CD4-positive, alpha-beta T cell (primary cell): Measurements from ENCODE around the gene IGSF23. TPM values are rescaled to one million over a fixed set of nuclear protein-coding genes. Genes with fewer than 3 reads are reported as not detected.

Source experiments
- ATAC-seq: fragments of 200-7000 bp; cut with Tn5 transposase; one replicate; pipeline ENCODE4 v1.10.0; 2022; ENCODE audit warnings: mild to moderate bottlenecking; ENCODE audit not compliant: poor library complexity
- CTCF ChIA-PET: fragments of 350-600 bp; sonication (Branson Sonifier 250); formaldehyde crosslinking; loops from one replicate; lab custom pipeline; 2021; ENCODE audit warnings: antibody characterized with exemption, inconsistent platforms; lab: Charles Lee
- POLR2A ChIA-PET: fragments of 350-600 bp; sonication (Branson Sonifier 250); formaldehyde crosslinking; loops from one replicate; lab custom pipeline; 2021; ENCODE audit warnings: antibody characterized with exemption, inconsistent platforms; lab: Charles Lee
- DNase-seq, 14 experiments: peaks; one replicate each; pipeline ENCODE4 v3.0.0-alpha.2; 2013 to 2020; ENCODE audit warnings: mixed read lengths in 2 of 14
- H3K27ac ChIP-seq, 2 donors: one replicate each; pipeline versions ENCODE4 v1.5.1 to v1.7.0; 2013; ENCODE audit warnings: low read length in 2 of 2, low read depth in 1 of 2, mild to moderate bottlenecking in 1 of 2
- H3K27me3 ChIP-seq, 2 experiments: 1 replicate in 1 of 2; 2 replicates in 1 of 2; pipeline versions ENCODE4 v1.6.1 to v1.7.0; 2013; ENCODE audit warnings: low read length in 2 of 2, control low read depth in 1 of 2, mild to moderate bottlenecking in 1 of 2, moderate library complexity in 1 of 2; ENCODE audit not compliant: insufficient read depth in 2 of 2, control insufficient read depth in 1 of 2
- H3K36me3 ChIP-seq: one replicate; pipeline ENCODE4 v1.6.1; 2013; ENCODE audit warnings: low read length, control low read depth; ENCODE audit not compliant: insufficient read depth
- H3K4me1 ChIP-seq: one replicate; pipeline ENCODE4 v1.6.1; 2013; ENCODE audit warnings: low read length, control low read depth; ENCODE audit not compliant: insufficient read depth
- H3K4me3 ChIP-seq: one replicate; pipeline ENCODE4 v1.5.1; 2013; ENCODE audit warnings: mild to moderate bottlenecking, low read length, moderate library complexity
- H3K9me3 ChIP-seq, 2 experiments: 1 replicate in 1 of 2; 2 replicates in 1 of 2; pipeline versions ENCODE4 v1.6.1 to v1.7.0; 2013; ENCODE audit warnings: low read length in 2 of 2, mild to moderate bottlenecking in 2 of 2, control low read depth in 1 of 2, moderate library complexity in 1 of 2; ENCODE audit not compliant: control insufficient read depth in 1 of 2, insufficient read depth in 1 of 2
- H3K27ac Mint-ChIP-seq: one replicate; pipeline ENCODE4 v1.8.0; 2020; ENCODE audit warnings: mixed read lengths
- H3K27me3 Mint-ChIP-seq: one replicate; pipeline ENCODE4 v1.8.0; 2021; ENCODE audit warnings: mixed read lengths
- H3K36me3 Mint-ChIP-seq: one replicate; pipeline ENCODE4 v1.8.0; 2021; ENCODE audit warnings: low read depth, mixed read lengths
- H3K4me1 Mint-ChIP-seq: one replicate; pipeline ENCODE4 v1.8.0; 2021; ENCODE audit warnings: low read depth, mixed read lengths
- H3K4me3 Mint-ChIP-seq: one replicate; pipeline ENCODE4 v1.8.0; 2020; ENCODE audit warnings: mild to moderate bottlenecking, mixed read lengths
- H3K9me3 Mint-ChIP-seq: one replicate; pipeline ENCODE4 v1.8.0; 2020; ENCODE audit warnings: mixed read lengths
- CTCF ChIP-seq: fragments of 200-600 bp; IDR thresholded peaks from one replicate; pipeline ENCODE4 v1.8.0; 2022; ENCODE audit warnings: antibody characterized with exemption, mild to moderate bottlenecking
- intact Hi-C, 2 experiments: fragments of 100-400 bp; cut with DNase I in 1 of 2; cut with micrococcal nuclease in 1 of 2; formaldehyde crosslinking; loops; one replicate each; pipeline versions ENCODE4 v1.15.1 to v1.9.0; 2023 to 2025; cut with DNase I, micrococcal nuclease
- total RNA-seq, 174 experiments: library from RNA in 2 of 174; stranded (reverse) in 2 of 174; gene quantifications; one replicate each; pipeline ENCODE4 v1.2.3 and lab custom pipeline; 2021 to 2026

Gene IGSF23
- total RNA-seq, 2 experiments from 2014 or later: not detected

- H3K36me3 Mint-ChIP-seq: no peaks in the 10 kb centered on the region
- DNase-seq: no peak
- POLR2A ChIA-PET: no interaction called here
These were observed 46.7 kb downstream of the IGSF23 start for GRCh38 chr19:44660081-44660480.

GRCh38 chr19:44661205-44661604 is 47.8 kb downstream of the IGSF23 start:
- Mint-ChIP-seq H3K4me1 (no peaks in the 10 kb centered on the region), H3K27ac (no peak overlapping the region), H3K27me3 (no peaks in the 10 kb centered on the region), H3K9me3 (no peaks in the 10 kb centered on the region), H3K4me3 (no peak overlapping the region), H3K36me3 (no peaks in the 10 kb centered on the region)
- Histone ChIP-seq H3K4me3 (no peak overlapping the region), H3K4me1 (peaks cover 5% of the 10 kb centered on the region), H3K36me3 (no peaks in the 10 kb centered on the region), H3K27me3 (no peaks in the 10 kb centered on the region), H3K9me3 (no peaks in the 10 kb centered on the region), H3K27ac (no peak overlapping the region)
- no peak for ATAC-seq
- intact Hi-C loops: no loop called here
- CTCF ChIA-PET: no interaction called here
- POLR2A ChIA-PET: no interaction called here
- no peak for DNase-seq
- no peak for TF ChIP-seq CTCF

More at GRCh38 chr19:44660081-44660480, 46.7 kb downstream of the IGSF23 start:
- Histone ChIP-seq H3K36me3 (no peaks in the 10 kb centered on the region), H3K27ac (no peak overlapping the region), H3K27me3 (no peaks in the 10 kb centered on the region), H3K4me1 (peaks cover 5% of the 10 kb centered on the region), H3K4me3 (no peak overlapping the region), H3K9me3 (no peaks in the 10 kb centered on the region)
- Mint-ChIP-seq H3K4me3 (no peak overlapping the region), H3K4me1 (no peaks in the 10 kb centered on the region), H3K27ac (no peak overlapping the region), H3K9me3 (no peaks in the 10 kb centered on the region), H3K27me3 (no peaks in the 10 kb centered on the region)
- no peak for ATAC-seq
- intact Hi-C loops: no loop called here
- TF ChIP-seq CTCF: no peak
- CTCF ChIA-PET: no interaction called here

- H3K27ac Mint-ChIP-seq: no peak overlapping the region
- no peak for TF ChIP-seq CTCF
- DNase-seq: no peak
- Histone ChIP-seq H3K4me1 (peaks cover 5% of the 10 kb centered on the region), H3K4me3 (no peak overlapping the region), H3K27ac (no peak overlapping the region), H3K27me3 (no peaks in the 10 kb centered on the region), H3K9me3 (no peaks in the 10 kb centered on the region), H3K36me3 (no peaks in the 10 kb centered on the region)
- H3K27me3 Mint-ChIP-seq: no peaks in the 10 kb centered on the region
- CTCF ChIA-PET: no interaction called here
- ATAC-seq: no peak
- intact Hi-C loops: no loop called here
- no peaks in the 10 kb centered on the region for H3K4me1 Mint-ChIP-seq
- no peaks in the 10 kb centered on the region for H3K9me3 Mint-ChIP-seq
- POLR2A ChIA-PET: no interaction called here
- no peak overlapping the region for H3K4me3 Mint-ChIP-seq
- H3K36me3 Mint-ChIP-seq: no peaks in the 10 kb centered on the region
These were observed 48.5 kb downstream of the IGSF23 start for GRCh38 chr19:44661904-44662303.
